ENCODE results near the gene WNT3A. TPM values are rescaled to one million over a fixed set of nuclear protein-coding genes. Genes with fewer than 3 reads are reported as not detected.

WNT3A gene
- total and polyA plus RNA-seq, 2 of the 4 experiments (the other 2 are of a cell fraction), result not detected

GRCh38 chr1:228032041-228032440 lies 25.2 kb downstream of the WNT3A start:
- H3K18ac ChIP-seq (ENCODE audit: low read depth, low read length), result no peak overlapping the region
- DNase-seq (no peak), ATAC-seq (ENCODE audit: low read depth) (no peak)
- ChIA-PET CTCF (no interaction called here), POLR2A (ENCODE audit: unreplicated experiment) (no interaction called here)
- in situ Hi-C loops (cut with MboI; ENCODE audit: low sequenced_read_pairs), result no loop called here
- TF ChIP-seq BHLHE40 (IDR thresholded peaks at IDR 0.05; ENCODE audit: low read depth, low read length) (no peak), RAD21 (IDR thresholded peaks at IDR 0.05; ENCODE audit: low read length) (no peak)
- no peak overlapping the region for H3K23ac ChIP-seq (ENCODE audit: low read depth, low read length)
- no peak overlapping the region for H4K91ac ChIP-seq (ENCODE audit: insufficient read depth, low read depth, low read length)
- dilution Hi-C loops (cut with HindIII; ENCODE audit: low sequenced_read_pairs, unreplicated experiment), result no loop called here
- H3K79me1 ChIP-seq (ENCODE audit: low read depth in 1 of 2, low read length in 2 of 2), result no peaks in the 10 kb centered on the region
- H3K9me1 ChIP-seq (ENCODE audit: insufficient read depth, low read length), result no peaks in the 10 kb centered on the region
- H3K27ac ChIP-seq (ENCODE audit: insufficient read depth, low read length), result no peak overlapping the region
- H2AK5ac ChIP-seq (ENCODE audit: low read depth, low read length), result no peak overlapping the region
- no peak overlapping the region for H3K4me3 ChIP-seq (ENCODE audit: insufficient read depth, low read depth, low read length)
- no peaks in the 10 kb centered on the region for H3K4me1 ChIP-seq (ENCODE audit: control insufficient read depth, insufficient read depth, low read length)
- intact Hi-C loops (cut with micrococcal nuclease), result no loop called here
- H3K56ac ChIP-seq (ENCODE audit: extremely low read depth, insufficient read depth, low read length), result no peak overlapping the region
- no peak overlapping the region for H2BK15ac ChIP-seq (ENCODE audit: low read depth, low read length)
- no peak overlapping the region for H4K5ac ChIP-seq (ENCODE audit: low read depth, low read length)
- H3K9ac ChIP-seq (ENCODE audit: low read depth, low read length), result no peak overlapping the region
- H2BK20ac ChIP-seq (ENCODE audit: low read depth, low read length), result no peak overlapping the region
- H2AK9ac ChIP-seq (replicated peaks; ENCODE audit: low read depth, low read length, poor library complexity), result no peak overlapping the region
- H3K4me2 ChIP-seq (ENCODE audit: low read depth, low read length), result no peak overlapping the region
- WGBS, 2 experiments (ENCODE audit: extremely low coverage in 2 of 2, insufficient read length in 1 of 2), result 53% methylated on average over 4 of the region's 5 CpGs; no CpG with 5 or more reads in 1 of the 2 experiments
- H2BK120ac ChIP-seq (ENCODE audit: low read depth, low read length), result no peak overlapping the region
- no peaks in the 10 kb centered on the region for H4K20me1 ChIP-seq (ENCODE audit: insufficient read depth, low read length)
- BruUV-seq (replicated peaks), result no TSS peak
- H3K14ac ChIP-seq (replicated peaks; ENCODE audit: low read depth, low read length), result no peak overlapping the region
- no peaks in the 10 kb centered on the region for H3K36me3 ChIP-seq (ENCODE audit: control insufficient read depth, insufficient read depth, low read length)
- H3K9me3 ChIP-seq (ENCODE audit: control insufficient read depth, insufficient read depth, low read length), result no peaks in the 10 kb centered on the region
- H2AFZ ChIP-seq (replicated peaks; ENCODE audit: low read length, poor library complexity), result no peak overlapping the region
- H2BK5ac ChIP-seq (ENCODE audit: low read depth, low read length, poor library complexity, severe bottlenecking), result no peak overlapping the region
- no peak overlapping the region for H3K4ac ChIP-seq (ENCODE audit: low read depth, low read length)
- H3K27me3 ChIP-seq (ENCODE audit: control insufficient read depth, insufficient read depth, low read length), result peaks cover 11% of the 10 kb centered on the region
- H4K8ac ChIP-seq (ENCODE audit: low read depth in 2 of 2, low read length in 2 of 2), result no peak overlapping the region
